NT2/D1 (cell line): ENCODE data around the gene PCSK1.

ENCODE experiments used
- SUZ12 ChIP-seq: IDR thresholded peaks from 2 replicates; pipeline ENCODE4 v1.6.1; 2011; ENCODE audit not compliant: insufficient read length, insufficient read depth; ENCODE audit errors: extremely low read depth
- YY1 ChIP-seq: IDR thresholded peaks from 2 replicates; pipeline ENCODE4 v1.6.1; 2011; ENCODE audit not compliant: insufficient read length, insufficient read depth
- ZNF274 ChIP-seq: IDR thresholded peaks from 2 replicates; pipeline ENCODE4 v1.6.1; 2011; ENCODE audit warnings: mild to moderate bottlenecking, low read depth, low read length

DNA sequence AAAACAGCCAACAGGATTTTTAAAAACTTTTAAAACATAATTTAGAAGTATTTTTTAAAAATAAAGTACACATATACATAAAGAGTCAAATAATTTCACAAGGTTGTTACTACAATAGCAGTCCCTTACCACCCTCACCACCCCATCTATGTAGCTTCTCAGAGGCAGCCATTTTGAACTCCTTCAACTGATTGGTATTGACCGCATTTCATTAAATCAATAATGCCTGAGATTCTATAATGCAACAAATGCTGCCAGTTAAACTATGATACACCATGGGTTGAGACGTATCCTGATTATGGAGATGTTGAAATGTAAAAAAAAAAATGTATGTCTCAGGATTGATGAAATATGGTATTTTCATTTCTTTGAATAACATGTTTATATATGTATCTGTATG lies 78.8 kb downstream of the PCSK1 start:
- TF ChIP-seq ZNF274 (no peak), SUZ12 (no peak), YY1 (no peak)
